OCI-LY1 (cell line): ENCODE data around the gene CEP250.

Experiments used
- H2AFZ ChIP-seq: fragments of 200-600 bp; sonication (generic), shearing (Covaris generic); 2 replicates; pipeline ENCODE4 v1.6.0; 2014; ENCODE audit warnings: antibody characterized with exemption, mild to moderate bottlenecking, low read length
- H3F3A ChIP-seq: fragments of 200-600 bp; sonication (generic), shearing (Covaris generic); 2 replicates; pipeline ENCODE4 v1.6.0; 2014; ENCODE audit warnings: mild to moderate bottlenecking, antibody characterized with exemption, low read length, moderate library complexity; ENCODE audit not compliant: insufficient read depth
- H3K27ac ChIP-seq: fragments of 200-600 bp; sonication (generic); 2 replicates; pipeline ENCODE4 v1.5.1; 2014; ENCODE audit warnings: low read length, mixed run types, mild to moderate bottlenecking, low read depth; ENCODE audit not compliant: poor library complexity, severe bottlenecking
- H3K27me3 ChIP-seq: fragments of 200-600 bp; sonication (generic); 2 replicates; pipeline ENCODE4 v1.6.0; 2014; ENCODE audit warnings: antibody characterized with exemption, mild to moderate bottlenecking, low read length, moderate library complexity; ENCODE audit not compliant: insufficient read depth
- H3K36me3 ChIP-seq: fragments of 200-600 bp; sonication (generic); 2 replicates; pipeline ENCODE4 v1.6.1; 2014; ENCODE audit warnings: mild to moderate bottlenecking, antibody characterized with exemption, low read length, moderate library complexity, mixed read lengths; ENCODE audit not compliant: insufficient read depth
- H3K4me1 ChIP-seq: fragments of 200-600 bp; sonication (generic); 2 replicates; pipeline ENCODE4 v1.5.1; 2014; ENCODE audit warnings: mild to moderate bottlenecking, low read length, moderate library complexity; ENCODE audit not compliant: insufficient read depth, severe bottlenecking
- H3K4me2 ChIP-seq: fragments of 200-600 bp; sonication (generic), shearing (Covaris generic); 2 replicates; pipeline ENCODE4 v1.6.1; 2014; ENCODE audit warnings: low read length
- H3K4me3 ChIP-seq: fragments of 200-600 bp; sonication (generic); 2 replicates; pipeline ENCODE4 v1.5.1; 2014; ENCODE audit warnings: low read length, low read depth, mild to moderate bottlenecking, mixed read lengths; ENCODE audit not compliant: poor library complexity, severe bottlenecking
- H3K79me2 ChIP-seq: fragments of 200-600 bp; shearing (Covaris generic); 2 replicates; pipeline ENCODE4 v1.6.1; 2016; ENCODE audit warnings: mixed run types, low read length, mixed read lengths; ENCODE audit not compliant: insufficient read depth
- H3K9ac ChIP-seq: fragments of 200-600 bp; sonication (generic), shearing (Covaris generic); 2 replicates; pipeline ENCODE4 v1.6.1; 2014; ENCODE audit warnings: mild to moderate bottlenecking, low read length, mixed read lengths
- H3K9me2 ChIP-seq: fragments of 200-600 bp; sonication (generic), shearing (Covaris generic); 2 replicates; pipeline ENCODE4 v1.6.1; 2014; ENCODE audit warnings: low read depth, mild to moderate bottlenecking, low read length, mixed read lengths
- H3K9me3 ChIP-seq: fragments of 200-600 bp; shearing (Covaris generic); 2 replicates; pipeline ENCODE4 v1.6.1; 2014; ENCODE audit warnings: low read length, mixed read lengths
- H4K20me1 ChIP-seq: fragments of 200-600 bp; sonication (generic), shearing (Covaris generic); 2 replicates; pipeline ENCODE4 v1.6.0; 2016; ENCODE audit warnings: mild to moderate bottlenecking, low read length; ENCODE audit not compliant: insufficient read depth
- CTCF ChIP-seq: fragments of 200-600 bp; sonication (generic), shearing (Covaris generic); IDR thresholded peaks from 2 replicates; pipeline ENCODE4 v1.5.1; 2017; ENCODE audit warnings: mild to moderate bottlenecking, antibody characterized with exemption, low read length, moderate library complexity, mixed read lengths
- EZH2 ChIP-seq: fragments of 200-600 bp; sonication (generic), shearing (Covaris generic); IDR thresholded peaks from 2 replicates; pipeline ENCODE4 v1.8.0; 2017; ENCODE audit warnings: borderline replicate concordance, mixed run types, mild to moderate bottlenecking, antibody characterized with exemption, low read length, moderate library complexity, mixed read lengths

Gene CEP250

GRCh38 chr20:35409542-35409941, 45.9 kb upstream of the CEP250 start:
- H3K9me2 ChIP-seq: no peaks in the 10 kb centered on the region
- peaks cover 15% of the 10 kb centered on the region for H3K4me1 ChIP-seq
- H2AFZ ChIP-seq: no peak overlapping the region
- TF ChIP-seq EZH2 (no peak), CTCF (no peak)
- no peak overlapping the region for H3K4me3 ChIP-seq
- H3F3A ChIP-seq: no peaks in the 10 kb centered on the region
- H3K4me2 ChIP-seq: no peak overlapping the region
- no peak overlapping the region for H3K27ac ChIP-seq
- no peaks in the 10 kb centered on the region for H4K20me1 ChIP-seq
- H3K79me2 ChIP-seq: peaks cover 34% of the 10 kb centered on the region
- H3K9me3 ChIP-seq: peaks cover 10% of the 10 kb centered on the region; the same call in 1 of the 2 replicates
- peaks cover 56% of the 10 kb centered on the region for H3K36me3 ChIP-seq
- no peaks in the 10 kb centered on the region for H3K27me3 ChIP-seq
- H3K9ac ChIP-seq: no peak overlapping the region

GRCh38 chr20:35410613-35411012, 44.8 kb upstream of the CEP250 start:
- Histone ChIP-seq H3F3A (no peaks in the 10 kb centered on the region), H2AFZ (no peak overlapping the region), H3K36me3 (peaks cover 45% of the 10 kb centered on the region), H4K20me1 (no peaks in the 10 kb centered on the region), H3K27ac (no peak overlapping the region), H3K4me3 (peak overlapping the region; percentile 97), H3K4me2 (peak overlapping the region; percentile 85), H3K9me3 (peaks cover 4% of the 10 kb centered on the region; the same call in 1 of the 2 replicates), H3K9me2 (no peaks in the 10 kb centered on the region), H3K27me3 (no peaks in the 10 kb centered on the region), H3K4me1 (peaks cover 15% of the 10 kb centered on the region), H3K79me2 (peaks cover 24% of the 10 kb centered on the region), H3K9ac (peak overlapping the region; percentile 86; the same call in 1 of the 2 replicates)
- TF ChIP-seq CTCF (no peak), EZH2 (no peak)

- Histone ChIP-seq H3K27me3 (no peaks in the 10 kb centered on the region), H3F3A (no peaks in the 10 kb centered on the region)
- TF ChIP-seq CTCF: no peak
- TF ChIP-seq EZH2: no peak
These were observed 34.1 kb upstream of the CEP250 start for GRCh38 chr20:35421322-35421721.

More at GRCh38 chr20:35421322-35421721, 34.1 kb upstream of the CEP250 start:
- Histone ChIP-seq H3K9me2 (no peaks in the 10 kb centered on the region), H4K20me1 (no peaks in the 10 kb centered on the region), H3K36me3 (no peaks in the 10 kb centered on the region), H3K9me3 (no peaks in the 10 kb centered on the region), H3K4me2 (no peak overlapping the region), H3K9ac (no peak overlapping the region), H3K27ac (no peak overlapping the region), H3K4me3 (no peak overlapping the region), H2AFZ (no peak overlapping the region), H3K4me1 (no peaks in the 10 kb centered on the region), H3K79me2 (no peaks in the 10 kb centered on the region)
